Measurements from ENCODE around the gene NLRP11. TPM values are rescaled to one million over a fixed set of nuclear protein-coding genes. Genes with fewer than 3 reads are reported as not detected.
"Not testable (repeated sequence)": the region's sequence is repeated elsewhere in the genome, so short reads cannot be mapped to it uniquely, and the experiment has no call there.

Gene NLRP11
- total RNA-seq, 1 donor from 2014 or later = not detected

DNA sequence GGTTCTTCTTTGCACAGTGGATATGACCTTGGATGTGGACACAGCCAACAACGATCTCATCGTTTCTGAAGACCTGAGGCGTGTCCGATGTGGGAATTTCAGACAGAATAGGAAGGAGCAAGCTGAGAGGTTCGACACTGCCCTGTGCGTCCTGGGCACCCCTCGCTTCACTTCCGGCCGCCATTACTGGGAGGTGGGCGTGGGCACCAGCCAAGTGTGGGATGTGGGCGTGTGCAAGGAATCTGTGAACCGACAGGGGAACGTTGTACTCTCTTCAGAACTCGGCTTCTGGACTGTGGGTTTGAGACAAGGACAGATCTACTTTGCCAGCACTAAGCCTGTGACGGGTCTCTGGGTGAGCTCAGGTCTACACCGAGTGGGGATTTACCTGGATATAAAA, 53.5 kb downstream of the NLRP11 start:
- DNase-seq (ENCODE audit: low read depth) = no peak
- FAIRE-seq = no peak
- H3K4me3 ChIP-seq (ENCODE audit: low read depth, low read length) = no peak overlapping the region
- no peaks in the 10 kb centered on the region for H3K27me3 ChIP-seq (ENCODE audit: control insufficient read depth, insufficient read depth, low read length)
- TF ChIP-seq, protein P1, sequence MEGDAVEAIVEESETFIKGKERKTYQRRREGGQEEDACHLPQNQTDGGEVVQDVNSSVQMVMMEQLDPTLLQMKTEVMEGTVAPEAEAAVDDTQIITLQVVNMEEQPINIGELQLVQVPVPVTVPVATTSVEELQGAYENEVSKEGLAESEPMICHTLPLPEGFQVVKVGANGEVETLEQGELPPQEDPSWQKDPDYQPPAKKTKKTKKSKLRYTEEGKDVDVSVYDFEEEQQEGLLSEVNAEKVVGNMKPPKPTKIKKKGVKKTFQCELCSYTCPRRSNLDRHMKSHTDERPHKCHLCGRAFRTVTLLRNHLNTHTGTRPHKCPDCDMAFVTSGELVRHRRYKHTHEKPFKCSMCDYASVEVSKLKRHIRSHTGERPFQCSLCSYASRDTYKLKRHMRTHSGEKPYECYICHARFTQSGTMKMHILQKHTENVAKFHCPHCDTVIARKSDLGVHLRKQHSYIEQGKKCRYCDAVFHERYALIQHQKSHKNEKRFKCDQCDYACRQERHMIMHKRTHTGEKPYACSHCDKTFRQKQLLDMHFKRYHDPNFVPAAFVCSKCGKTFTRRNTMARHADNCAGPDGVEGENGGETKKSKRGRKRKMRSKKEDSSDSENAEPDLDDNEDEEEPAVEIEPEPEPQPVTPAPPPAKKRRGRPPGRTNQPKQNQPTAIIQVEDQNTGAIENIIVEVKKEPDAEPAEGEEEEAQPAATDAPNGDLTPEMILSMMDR (IDR thresholded peaks at IDR 0.05; ENCODE audit: insufficient read depth, low read length, severe bottlenecking) = no peak
- no peaks in the 10 kb centered on the region for H3K36me3 ChIP-seq (ENCODE audit: control insufficient read depth, insufficient read depth, low read length)

DNA sequence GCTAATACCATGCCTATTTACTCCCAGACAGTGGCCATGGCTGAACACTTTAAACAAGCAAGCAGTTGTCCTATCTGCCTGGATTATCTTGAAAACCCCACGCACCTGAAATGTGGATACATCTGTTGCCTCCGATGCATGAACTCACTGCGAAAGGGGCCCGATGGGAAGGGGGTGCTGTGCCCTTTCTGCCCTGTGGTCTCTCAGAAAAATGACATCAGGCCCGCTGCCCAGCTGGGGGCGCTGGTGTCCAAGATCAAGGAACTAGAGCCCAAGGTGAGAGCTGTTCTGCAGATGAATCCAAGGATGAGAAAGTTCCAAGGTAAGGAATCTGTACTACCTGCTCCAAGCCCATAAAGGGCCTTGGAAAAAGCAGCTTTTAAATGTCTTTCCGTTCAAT, 54.3 kb downstream of the NLRP11 start:
- Histone ChIP-seq H3K27me3 (ENCODE audit: control insufficient read depth, insufficient read depth, low read length) (no peaks in the 10 kb centered on the region), H3K4me3 (ENCODE audit: low read depth, low read length) (no peak overlapping the region), H3K36me3 (ENCODE audit: control insufficient read depth, insufficient read depth, low read length) (no peaks in the 10 kb centered on the region)
- DNase-seq (ENCODE audit: low read depth) = no peak
- TF ChIP-seq, protein P1 (IDR thresholded peaks at IDR 0.05; ENCODE audit: insufficient read depth, low read length, severe bottlenecking) = no peak
- no peak for FAIRE-seq

DNA sequence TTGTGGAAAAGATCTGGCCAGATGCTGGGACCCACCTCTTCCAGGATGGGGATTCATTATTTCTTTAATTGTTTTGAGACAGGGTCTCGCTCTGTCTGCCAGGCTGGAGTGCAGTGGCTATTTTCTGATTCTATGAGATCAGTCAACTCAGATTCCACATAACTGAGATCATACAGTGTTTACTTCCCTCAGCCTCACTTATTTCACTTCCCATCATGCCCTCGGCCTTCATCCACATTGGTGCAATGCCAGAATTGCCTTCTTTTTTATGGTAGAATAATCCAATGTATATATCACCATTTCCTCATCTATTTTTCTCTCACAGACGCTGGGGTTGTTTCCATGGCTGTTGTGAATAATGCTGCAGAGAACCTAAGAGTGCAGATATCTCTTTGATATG, 62.2 kb downstream of the NLRP11 start:
- DNase-seq (ENCODE audit: low read depth); FAIRE-seq; H3K27me3 ChIP-seq (ENCODE audit: control insufficient read depth, insufficient read depth, low read length); H3K36me3 ChIP-seq (ENCODE audit: control insufficient read depth, insufficient read depth, low read length); H3K4me3 ChIP-seq (ENCODE audit: low read depth, low read length): not testable (repeated sequence)

DNA sequence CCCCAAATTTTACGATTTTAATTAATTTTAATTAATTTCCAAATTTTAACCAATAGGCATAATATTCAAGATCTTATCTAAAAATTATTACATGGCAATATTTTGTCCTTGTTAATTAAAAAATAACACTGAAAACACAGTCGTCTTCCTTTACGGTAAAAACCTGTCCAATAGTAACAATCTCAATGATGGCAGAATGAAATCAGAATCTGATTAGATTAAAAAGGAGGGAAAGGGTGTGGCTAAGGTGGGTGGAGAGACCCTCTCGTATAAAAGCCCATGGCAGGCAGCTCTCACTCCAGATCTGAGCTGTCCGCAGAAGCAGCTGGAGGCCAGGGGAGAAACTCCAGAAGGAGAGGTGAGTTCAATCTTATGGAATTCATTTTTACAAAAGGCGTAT, 63.0 kb downstream of the NLRP11 start, which contains the start of gene RFPL4AL1:
Gene RFPL4AL1, plus strand, starts transcription at position 301 of the 400 bp plus-strand sequence. CDS start 2,687 bp downstream, outside the sequence.
- not testable (repeated sequence) for FAIRE-seq; H3K36me3 ChIP-seq (ENCODE audit: control insufficient read depth, insufficient read depth, low read length); DNase-seq (ENCODE audit: low read depth); H3K27me3 ChIP-seq (ENCODE audit: control insufficient read depth, insufficient read depth, low read length); H3K4me3 ChIP-seq (ENCODE audit: low read depth, low read length)

DNA sequence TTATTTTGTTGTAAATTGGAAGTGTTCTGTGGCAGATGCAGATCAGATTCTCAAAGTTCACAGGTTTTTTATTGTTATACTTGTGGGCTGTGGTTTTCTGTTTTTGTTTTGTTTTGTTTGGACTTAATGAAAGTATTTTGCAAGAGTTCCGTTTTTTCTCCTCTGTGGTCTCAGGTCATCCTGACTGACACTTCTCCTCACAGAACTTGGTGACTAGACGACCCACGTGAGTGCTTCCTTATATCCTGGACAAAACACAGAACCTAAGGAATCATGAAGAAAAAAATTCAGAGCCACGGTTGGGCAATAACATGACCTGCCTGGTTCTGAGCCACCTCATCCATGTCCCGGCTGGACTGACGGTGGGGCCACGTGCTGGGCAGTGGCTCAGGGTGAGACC, 65.3 kb downstream of the NLRP11 start:
- DNase-seq (ENCODE audit: low read depth) (no peak), FAIRE-seq (no peak)
- TF ChIP-seq, protein P1 (IDR thresholded peaks at IDR 0.05; ENCODE audit: insufficient read depth, low read length, severe bottlenecking) = no peak
- Histone ChIP-seq H3K27me3 (ENCODE audit: control insufficient read depth, insufficient read depth, low read length) (no peaks in the 10 kb centered on the region), H3K36me3 (ENCODE audit: control insufficient read depth, insufficient read depth, low read length) (no peaks in the 10 kb centered on the region), H3K4me3 (ENCODE audit: low read depth, low read length) (no peak overlapping the region)

DNA sequence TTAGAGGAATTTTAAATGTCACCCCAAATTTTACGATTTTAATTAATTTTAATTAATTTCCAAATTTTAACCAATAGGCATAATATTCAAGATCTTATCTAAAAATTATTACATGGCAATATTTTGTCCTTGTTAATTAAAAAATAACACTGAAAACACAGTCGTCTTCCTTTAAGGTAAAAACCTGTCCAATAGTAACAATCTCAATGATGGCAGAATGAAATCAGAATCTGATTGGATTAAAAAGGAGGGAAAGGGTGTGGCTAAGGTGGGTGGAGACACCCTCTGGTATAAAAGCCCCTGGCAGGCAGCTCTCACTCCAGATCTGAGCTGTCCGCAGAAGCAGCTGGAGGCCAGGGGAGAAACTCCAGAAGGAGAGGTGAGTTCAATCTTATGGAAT, 73.0 kb downstream of the NLRP11 start, which contains the start of gene RFPL4A:
Gene RFPL4A, plus strand, starts transcription at position 301 of the 400 bp plus-strand sequence. CDS start 2,704 bp downstream, outside the sequence.
- not testable (repeated sequence) for DNase-seq (ENCODE audit: low read depth); H3K36me3 ChIP-seq (ENCODE audit: control insufficient read depth, insufficient read depth, low read length); H3K4me3 ChIP-seq (ENCODE audit: low read depth, low read length); FAIRE-seq; H3K27me3 ChIP-seq (ENCODE audit: control insufficient read depth, insufficient read depth, low read length)

DNA sequence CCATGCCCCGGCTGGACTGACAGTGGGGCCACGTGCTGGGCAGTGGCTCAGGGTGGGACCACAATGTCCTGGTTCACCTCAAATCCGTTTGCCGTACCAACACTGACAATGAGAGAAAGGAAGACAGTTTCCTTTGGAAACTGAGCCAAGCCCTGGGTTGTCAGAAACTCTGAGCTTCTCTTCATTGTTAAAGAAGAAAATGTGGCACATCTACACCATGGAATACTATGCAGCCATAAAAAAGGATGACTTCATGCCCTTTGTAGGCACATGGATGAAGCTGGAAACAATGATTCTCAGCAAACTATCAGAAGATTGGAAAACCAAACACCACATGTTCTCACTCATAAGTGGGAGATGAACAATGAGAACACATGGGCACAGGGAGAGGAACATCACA, 75.0 kb downstream of the NLRP11 start:
- FAIRE-seq; DNase-seq (ENCODE audit: low read depth); H3K27me3 ChIP-seq (ENCODE audit: control insufficient read depth, insufficient read depth, low read length); H3K36me3 ChIP-seq (ENCODE audit: control insufficient read depth, insufficient read depth, low read length); H3K4me3 ChIP-seq (ENCODE audit: low read depth, low read length): not testable (repeated sequence)

DNA sequence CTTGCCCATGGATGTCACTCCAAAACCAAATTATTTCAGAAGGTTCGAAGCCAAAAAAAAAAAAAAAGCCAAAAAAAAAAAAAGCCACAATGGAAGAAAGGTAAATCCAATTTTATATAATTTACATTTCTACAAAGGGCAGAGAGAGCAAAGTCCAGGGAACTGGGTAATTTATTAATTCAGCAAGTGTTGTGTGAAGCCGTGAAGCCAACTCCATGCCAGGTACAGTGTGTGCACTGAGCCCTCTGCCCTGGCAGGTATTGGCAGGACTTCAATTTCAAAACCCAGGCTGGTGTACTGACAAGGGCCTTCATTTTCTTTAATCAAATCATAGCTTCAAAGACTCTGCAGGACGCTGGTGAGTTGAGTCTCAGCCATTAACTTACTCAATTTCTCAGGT, 78.4 kb downstream of the NLRP11 start:
- no peak for DNase-seq (ENCODE audit: low read depth)
- no peak for FAIRE-seq
- Histone ChIP-seq H3K36me3 (ENCODE audit: control insufficient read depth, insufficient read depth, low read length) (no peaks in the 10 kb centered on the region), H3K4me3 (ENCODE audit: low read depth, low read length) (no peak overlapping the region), H3K27me3 (ENCODE audit: control insufficient read depth, insufficient read depth, low read length) (no peaks in the 10 kb centered on the region)
- TF ChIP-seq, protein P1 (IDR thresholded peaks at IDR 0.05; ENCODE audit: insufficient read depth, low read length, severe bottlenecking) = no peak

Data from bronchial epithelial cell (primary cell).